Lower lobe of right lung (tissue), 2 donors: ENCODE data around the gene WDR27. TPM values are rescaled to one million over a fixed set of nuclear protein-coding genes. Genes with fewer than 3 reads are reported as not detected.
A peak's percentile ranks its signal among the peaks of the same experiment; 100 is the strongest.

Experiments
- ATAC-seq, 2 donors: fragments of 200-7000 bp; cut with Tn5 transposase; one replicate each; pipeline ENCODE4 v1.9.1; 2020 to 2022; ENCODE audit warnings: mild to moderate bottlenecking in 2 of 2, moderate library complexity in 2 of 2
- DNase-seq: peaks from one replicate; pipeline ENCODE4 v3.0.0-alpha.2; 2020
- H3K27ac ChIP-seq: fragments of 200-600 bp; one replicate; pipeline ENCODE4 v1.8.0; 2022
- H3K27me3 ChIP-seq: fragments of 200-600 bp; one replicate; pipeline ENCODE4 v1.8.0; 2022; ENCODE audit warnings: low read depth
- H3K36me3 ChIP-seq: fragments of 200-600 bp; one replicate; pipeline ENCODE4 v1.8.0; 2022; ENCODE audit warnings: mild to moderate bottlenecking
- H3K4me1 ChIP-seq: fragments of 200-600 bp; one replicate; pipeline ENCODE4 v1.8.0; 2022
- H3K4me3 ChIP-seq: fragments of 200-600 bp; one replicate; pipeline ENCODE4 v1.8.0; 2022; ENCODE audit warnings: mild to moderate bottlenecking
- H3K9me3 ChIP-seq: fragments of 200-600 bp; one replicate; pipeline ENCODE4 v1.8.0; 2022
- intact Hi-C: fragments of 100-400 bp; cut with DNase I; formaldehyde crosslinking; loops from one replicate; pipeline ENCODE4 v1.11.0; 2022
- total RNA-seq: library from RNA; stranded (reverse); fragmentation: NEBNext Ultra II Directional; extraction: Animal tissue kit (Norgen Biotek cat#: 25700); gene quantifications from one replicate; pipeline ENCODE4 v1.2.1, GENCODE V29; 2021
- TF ChIP-seq, protein P1 (sequence below): fragments of 200-600 bp; IDR thresholded peaks from one replicate; pipeline ENCODE4 v1.8.0; 2022; ENCODE audit warnings: antibody characterized with exemption, mild to moderate bottlenecking
- donor health status: DM: no; HTN: yes; CAD: no; lungs with severe emphysema.

WDR27 gene
- total RNA-seq, 1 donor from 2014 or later = 38.0 TPM

DNA sequence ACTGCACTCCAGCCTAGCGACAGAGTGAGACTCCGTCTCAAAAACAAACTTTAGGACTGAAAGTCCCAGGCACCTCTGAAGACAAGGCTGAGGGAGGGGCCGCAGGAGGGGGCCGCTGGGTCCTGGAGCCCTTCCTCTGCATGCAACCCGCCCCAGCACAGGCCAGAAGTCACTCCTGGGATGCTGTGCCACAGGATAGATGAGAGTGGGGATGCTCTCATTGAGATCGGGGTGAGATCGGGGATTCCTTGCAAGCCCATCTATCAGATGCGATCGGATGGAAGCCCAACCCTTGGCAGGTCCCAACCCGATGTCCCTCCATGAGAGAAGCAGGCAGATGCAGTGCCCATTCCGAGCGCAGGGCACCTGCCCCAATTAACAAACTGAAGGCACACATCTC is 66.5 kb downstream of the WDR27 start:
- Histone ChIP-seq H3K27me3 (no peaks in the 10 kb centered on the region), H3K4me3 (no peak overlapping the region), H3K36me3 (peaks cover 18% of the 10 kb centered on the region), H3K27ac (no peak overlapping the region), H3K9me3 (no peaks in the 10 kb centered on the region), H3K4me1 (no peaks in the 10 kb centered on the region)
- peak; percentile 15 for DNase-seq
- ATAC-seq = no peak
- intact Hi-C loops = no loop called here
- TF ChIP-seq, protein P1, sequence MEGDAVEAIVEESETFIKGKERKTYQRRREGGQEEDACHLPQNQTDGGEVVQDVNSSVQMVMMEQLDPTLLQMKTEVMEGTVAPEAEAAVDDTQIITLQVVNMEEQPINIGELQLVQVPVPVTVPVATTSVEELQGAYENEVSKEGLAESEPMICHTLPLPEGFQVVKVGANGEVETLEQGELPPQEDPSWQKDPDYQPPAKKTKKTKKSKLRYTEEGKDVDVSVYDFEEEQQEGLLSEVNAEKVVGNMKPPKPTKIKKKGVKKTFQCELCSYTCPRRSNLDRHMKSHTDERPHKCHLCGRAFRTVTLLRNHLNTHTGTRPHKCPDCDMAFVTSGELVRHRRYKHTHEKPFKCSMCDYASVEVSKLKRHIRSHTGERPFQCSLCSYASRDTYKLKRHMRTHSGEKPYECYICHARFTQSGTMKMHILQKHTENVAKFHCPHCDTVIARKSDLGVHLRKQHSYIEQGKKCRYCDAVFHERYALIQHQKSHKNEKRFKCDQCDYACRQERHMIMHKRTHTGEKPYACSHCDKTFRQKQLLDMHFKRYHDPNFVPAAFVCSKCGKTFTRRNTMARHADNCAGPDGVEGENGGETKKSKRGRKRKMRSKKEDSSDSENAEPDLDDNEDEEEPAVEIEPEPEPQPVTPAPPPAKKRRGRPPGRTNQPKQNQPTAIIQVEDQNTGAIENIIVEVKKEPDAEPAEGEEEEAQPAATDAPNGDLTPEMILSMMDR = no peak

DNA sequence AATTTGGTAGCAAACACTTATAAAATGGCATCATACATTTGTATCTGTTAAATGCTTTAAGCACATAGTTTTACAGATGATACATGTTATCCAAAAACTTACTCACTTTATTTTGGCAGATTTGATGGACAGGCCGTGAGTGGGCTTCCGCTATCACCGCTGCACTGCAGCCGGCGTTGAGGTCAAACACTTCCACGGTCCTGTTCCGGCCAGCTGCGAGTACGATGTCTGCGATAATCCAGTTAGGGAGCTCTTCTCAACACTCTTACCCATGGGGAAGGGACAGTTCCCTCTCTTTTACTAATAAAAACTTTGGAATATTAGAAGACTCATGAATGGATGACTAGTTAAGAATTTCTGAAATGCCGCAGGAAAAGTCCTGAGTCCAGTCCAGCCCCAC is 69.0 kb downstream of the WDR27 start:
- Histone ChIP-seq H3K4me1 (no peaks in the 10 kb centered on the region), H3K27me3 (no peaks in the 10 kb centered on the region), H3K9me3 (no peaks in the 10 kb centered on the region), H3K36me3 (peaks cover 18% of the 10 kb centered on the region), H3K4me3 (no peak overlapping the region), H3K27ac (no peak overlapping the region)
- intact Hi-C loops = no loop called here
- TF ChIP-seq, protein P1 = no peak
- ATAC-seq = no peak
- DNase-seq = no peak

DNA sequence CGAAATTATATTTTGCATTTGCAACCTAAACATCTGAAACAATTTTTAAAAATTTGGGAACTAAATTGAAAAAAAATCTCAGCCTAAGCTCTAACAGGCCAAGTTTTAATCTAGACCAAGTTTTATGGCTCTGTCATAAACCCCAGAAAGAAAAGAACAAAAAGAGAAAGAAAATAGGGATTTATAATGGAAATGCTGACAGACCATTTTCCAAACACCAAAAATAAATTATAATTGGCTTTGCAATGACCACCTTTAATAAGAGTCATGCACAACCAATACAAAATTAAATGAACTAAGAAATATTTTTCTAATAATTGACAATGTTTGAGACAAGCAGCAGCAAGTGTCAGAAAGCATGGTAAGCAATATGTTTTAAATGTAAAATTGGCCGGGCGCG is 72.6 kb downstream of the WDR27 start:
- H3K4me3 ChIP-seq = no peak overlapping the region
- H3K36me3 ChIP-seq = peaks cover 37% of the 10 kb centered on the region
- no peak overlapping the region for H3K27ac ChIP-seq
- no peaks in the 10 kb centered on the region for H3K27me3 ChIP-seq
- TF ChIP-seq, protein P1 = no peak
- no peak for ATAC-seq
- H3K9me3 ChIP-seq = no peaks in the 10 kb centered on the region
- no peaks in the 10 kb centered on the region for H3K4me1 ChIP-seq
- intact Hi-C loops = no loop called here
- DNase-seq = no peak

DNA sequence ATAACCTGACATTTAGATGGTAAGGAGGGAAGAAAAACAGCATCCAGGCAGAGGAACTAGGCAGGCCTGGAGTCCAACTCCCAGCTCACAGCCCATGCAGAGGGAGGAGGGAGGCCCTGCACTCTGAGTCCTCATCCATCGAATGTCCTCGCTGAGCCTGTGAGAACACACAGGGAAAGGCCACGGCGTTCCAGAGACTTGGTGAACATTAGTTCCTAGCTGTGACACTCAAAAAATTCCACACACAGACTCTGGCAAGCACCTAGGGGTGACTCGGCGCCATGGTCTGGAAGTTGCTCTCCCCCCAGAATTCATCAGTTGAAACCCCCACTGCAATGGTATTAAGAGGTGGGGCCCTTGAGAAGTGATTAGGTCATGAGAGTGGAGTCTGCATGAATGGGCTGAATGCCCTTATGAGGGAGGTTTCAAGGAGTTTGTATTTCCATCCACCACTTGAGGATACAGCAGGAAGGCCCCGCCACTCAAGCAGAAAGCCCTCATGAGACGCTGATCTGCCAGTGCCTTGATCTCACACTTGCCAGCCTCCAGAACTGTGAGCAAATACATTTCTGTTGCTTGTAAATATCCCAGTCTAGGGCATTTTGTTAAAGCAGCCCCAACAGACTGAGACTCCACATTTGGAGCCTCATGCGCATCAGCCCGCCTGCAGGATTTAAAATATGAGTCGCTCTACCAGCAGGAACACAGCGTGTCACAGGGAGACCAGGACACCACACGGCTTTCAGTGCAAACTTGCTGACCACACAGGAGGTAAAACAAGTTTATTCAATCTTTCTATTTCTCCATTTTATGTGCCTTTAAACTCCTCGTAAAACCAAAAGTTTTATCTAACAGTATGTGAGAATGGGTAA is 73.9 kb downstream of the WDR27 start:
- no peak overlapping the region for H3K27ac ChIP-seq

DNA sequence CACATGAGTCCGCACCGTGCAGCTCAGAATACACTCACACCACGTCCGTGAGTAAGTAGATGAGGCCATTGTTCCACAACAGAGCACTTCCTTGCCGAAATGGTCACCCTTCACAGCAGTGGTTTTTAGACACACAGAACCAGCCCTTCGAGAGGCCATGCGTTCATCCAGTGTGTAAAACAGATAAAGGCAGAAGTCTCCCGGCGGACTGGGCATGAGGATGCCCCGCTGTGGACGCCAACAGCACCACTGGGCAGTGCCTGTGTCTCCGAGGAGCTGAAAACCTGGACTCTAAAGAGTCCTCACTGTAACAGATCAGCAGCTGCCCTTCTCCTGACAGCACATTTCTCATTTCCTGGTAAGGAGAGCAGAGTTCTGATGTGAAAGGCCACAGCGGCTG is 75.2 kb downstream of the WDR27 start:
- Histone ChIP-seq H3K27me3 (no peaks in the 10 kb centered on the region), H3K4me1 (no peaks in the 10 kb centered on the region), H3K27ac (no peak overlapping the region), H3K36me3 (peaks cover 19% of the 10 kb centered on the region), H3K4me3 (no peak overlapping the region), H3K9me3 (no peaks in the 10 kb centered on the region)
- intact Hi-C loops = no loop called here
- TF ChIP-seq, protein P1 = no peak
- DNase-seq (peak; percentile 19), ATAC-seq (no peak)

More for the DNA sequence above, 73.9 kb downstream of the WDR27 start:
- H3K27me3 ChIP-seq = no peaks in the 10 kb centered on the region
- no peak overlapping the region for H3K4me3 ChIP-seq
- H3K4me1 ChIP-seq = no peaks in the 10 kb centered on the region
- no peaks in the 10 kb centered on the region for H3K9me3 ChIP-seq
- ATAC-seq (peak in 1 of 2 donors; percentile 16), DNase-seq (peak; percentile 24)
- TF ChIP-seq, protein P1 = no peak
- intact Hi-C loops = no loop called here
- peaks cover 26% of the 10 kb centered on the region for H3K36me3 ChIP-seq
